ENCODE measurements around the gene PPIC. TPM values are rescaled to one million over a fixed set of nuclear protein-coding genes. Genes with fewer than 3 reads are reported as not detected.

The PPIC gene
- total RNA-seq, 2 experiments from 2014 or later, result not detected

GRCh38 chr5:122997294-122997693 lies 39.2 kb downstream of the PPIC start:
- no peak for DNase-seq (ENCODE audit: low spot score)
- Histone ChIP-seq H3K36me3 (ENCODE audit: insufficient read depth, low read length) (no peaks in the 10 kb centered on the region), H3K27ac (ENCODE audit: low read depth, low read length, poor library complexity, severe bottlenecking) (no peak overlapping the region), H3K4me2 (ENCODE audit: low read length) (no peak overlapping the region), H3K9me3 (ENCODE audit: low read length) (no peaks in the 10 kb centered on the region), H3K9me2 (ENCODE audit: insufficient read depth, low read length) (no peaks in the 10 kb centered on the region), H3K79me2 (ENCODE audit: insufficient read depth, low read depth, low read length) (no peaks in the 10 kb centered on the region), H3K4me1 (ENCODE audit: insufficient read depth, low read length, poor library complexity, severe bottlenecking) (no peaks in the 10 kb centered on the region), H2AFZ (ENCODE audit: low read length) (no peak overlapping the region), H3K4me3 (ENCODE audit: low read depth, low read length, poor library complexity, severe bottlenecking) (no peak overlapping the region), H4K20me1 (ENCODE audit: insufficient read depth, low read length) (no peaks in the 10 kb centered on the region)
- intact Hi-C loops (cut with micrococcal nuclease; ENCODE audit: unreplicated experiment), result no loop called here
- no TSS peak for BruUV-seq (replicated peaks)
- CTCF ChIA-PET (ENCODE audit: unreplicated experiment), result no interaction called here
- TF ChIP-seq CTCF (conservative IDR thresholded peaks at IDR 0.05; ENCODE audit: low read length) (no peak), EZH2phosphoT487 (IDR thresholded peaks at IDR 0.05; ENCODE audit: borderline replicate concordance, low read depth, low read length) (no peak)
- POLR2A ChIA-PET, result interaction anchor here (0.6 kb wide), 1 partner anchor 8 kb away, joined by 3 read pairs; no protein-coding TSS in a partner anchor

- Histone ChIP-seq H4K20me1 (ENCODE audit: insufficient read depth, low read length) (no peaks in the 10 kb centered on the region), H3K9me3 (ENCODE audit: low read length) (no peaks in the 10 kb centered on the region), H3K27ac (ENCODE audit: low read depth, low read length, poor library complexity, severe bottlenecking) (no peak overlapping the region), H3K4me2 (ENCODE audit: low read length) (no peak overlapping the region), H3K9me2 (ENCODE audit: insufficient read depth, low read length) (no peaks in the 10 kb centered on the region), H2AFZ (ENCODE audit: low read length) (no peak overlapping the region), H3K4me3 (ENCODE audit: low read depth, low read length, poor library complexity, severe bottlenecking) (no peak overlapping the region), H3K4me1 (ENCODE audit: insufficient read depth, low read length, poor library complexity, severe bottlenecking) (no peaks in the 10 kb centered on the region), H3K36me3 (ENCODE audit: insufficient read depth, low read length) (no peaks in the 10 kb centered on the region), H3K79me2 (ENCODE audit: insufficient read depth, low read depth, low read length) (no peaks in the 10 kb centered on the region)
- POLR2A ChIA-PET, result interaction anchor here (1.2 kb wide), 1 partner anchor 9 kb away, joined by 3 read pairs; no protein-coding TSS in a partner anchor
- no TSS peak for BruUV-seq (replicated peaks)
- no peak for TF ChIP-seq EZH2phosphoT487 (IDR thresholded peaks at IDR 0.05; ENCODE audit: borderline replicate concordance, low read depth, low read length)
- TF ChIP-seq CTCF (conservative IDR thresholded peaks at IDR 0.05; ENCODE audit: low read length), result no peak
- no peak for DNase-seq (ENCODE audit: low spot score)
- CTCF ChIA-PET (ENCODE audit: unreplicated experiment), result no interaction called here
- intact Hi-C loops (cut with micrococcal nuclease; ENCODE audit: unreplicated experiment), result no loop called here
Observed at GRCh38 chr5:122996091-122996490, 40.4 kb downstream of the PPIC start.

- Histone ChIP-seq H3K4me2 (ENCODE audit: low read length) (no peak overlapping the region), H4K20me1 (ENCODE audit: insufficient read depth, low read length) (no peaks in the 10 kb centered on the region), H3K9me3 (ENCODE audit: low read length) (no peaks in the 10 kb centered on the region), H3K4me1 (ENCODE audit: insufficient read depth, low read length, poor library complexity, severe bottlenecking) (no peaks in the 10 kb centered on the region), H3K79me2 (ENCODE audit: insufficient read depth, low read depth, low read length) (no peaks in the 10 kb centered on the region), H3K9me2 (ENCODE audit: insufficient read depth, low read length) (no peaks in the 10 kb centered on the region), H3K27ac (ENCODE audit: low read depth, low read length, poor library complexity, severe bottlenecking) (no peak overlapping the region), H2AFZ (ENCODE audit: low read length) (no peak overlapping the region), H3K4me3 (ENCODE audit: low read depth, low read length, poor library complexity, severe bottlenecking) (no peak overlapping the region), H3K36me3 (ENCODE audit: insufficient read depth, low read length) (no peaks in the 10 kb centered on the region)
- no peak for DNase-seq (ENCODE audit: low spot score)
- TF ChIP-seq EZH2phosphoT487 (IDR thresholded peaks at IDR 0.05; ENCODE audit: borderline replicate concordance, low read depth, low read length) (no peak), CTCF (conservative IDR thresholded peaks at IDR 0.05; ENCODE audit: low read length) (no peak)
- intact Hi-C loops (cut with micrococcal nuclease; ENCODE audit: unreplicated experiment), result no loop called here
- ChIA-PET POLR2A (no interaction called here), CTCF (ENCODE audit: unreplicated experiment) (no interaction called here)
- no TSS peak for BruUV-seq (replicated peaks)
Observed at GRCh38 chr5:122985954-122986721, 50.4 kb downstream of the PPIC start.

Data from OCI-LY7 (cell line).